ENCODE results near the gene CXXC5.

DNA sequence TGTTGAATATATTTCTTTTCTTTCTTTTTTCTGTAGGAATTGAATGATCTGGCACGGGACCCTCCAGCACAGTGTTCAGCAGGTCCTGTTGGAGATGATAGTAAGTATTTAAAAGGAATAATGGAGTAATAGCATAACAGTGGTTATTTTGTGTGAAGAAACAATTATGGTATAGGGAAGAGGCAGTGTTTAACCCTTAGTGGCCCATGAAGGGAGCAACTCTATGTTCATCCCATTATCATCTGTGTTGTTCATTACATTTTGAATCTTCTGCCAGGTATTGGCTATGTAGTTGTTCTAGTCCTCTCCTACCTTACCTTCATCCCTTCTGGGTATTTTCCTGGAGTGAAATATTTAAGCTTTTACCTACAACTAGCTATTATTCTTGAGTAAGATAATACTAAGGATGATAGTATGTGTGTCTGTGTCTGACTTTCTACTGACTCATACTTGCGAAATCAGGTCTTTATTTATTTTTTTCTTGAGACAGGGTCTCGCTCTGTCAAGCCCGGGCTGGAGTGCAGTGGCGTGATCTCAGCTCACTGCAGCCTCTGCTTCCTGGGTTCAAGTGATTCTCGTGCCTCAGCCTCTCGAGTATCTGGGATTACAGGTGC is 47.7 kb upstream of the CXXC5 start:
- TF ChIP-seq, protein P1, sequence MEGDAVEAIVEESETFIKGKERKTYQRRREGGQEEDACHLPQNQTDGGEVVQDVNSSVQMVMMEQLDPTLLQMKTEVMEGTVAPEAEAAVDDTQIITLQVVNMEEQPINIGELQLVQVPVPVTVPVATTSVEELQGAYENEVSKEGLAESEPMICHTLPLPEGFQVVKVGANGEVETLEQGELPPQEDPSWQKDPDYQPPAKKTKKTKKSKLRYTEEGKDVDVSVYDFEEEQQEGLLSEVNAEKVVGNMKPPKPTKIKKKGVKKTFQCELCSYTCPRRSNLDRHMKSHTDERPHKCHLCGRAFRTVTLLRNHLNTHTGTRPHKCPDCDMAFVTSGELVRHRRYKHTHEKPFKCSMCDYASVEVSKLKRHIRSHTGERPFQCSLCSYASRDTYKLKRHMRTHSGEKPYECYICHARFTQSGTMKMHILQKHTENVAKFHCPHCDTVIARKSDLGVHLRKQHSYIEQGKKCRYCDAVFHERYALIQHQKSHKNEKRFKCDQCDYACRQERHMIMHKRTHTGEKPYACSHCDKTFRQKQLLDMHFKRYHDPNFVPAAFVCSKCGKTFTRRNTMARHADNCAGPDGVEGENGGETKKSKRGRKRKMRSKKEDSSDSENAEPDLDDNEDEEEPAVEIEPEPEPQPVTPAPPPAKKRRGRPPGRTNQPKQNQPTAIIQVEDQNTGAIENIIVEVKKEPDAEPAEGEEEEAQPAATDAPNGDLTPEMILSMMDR (IDR thresholded peaks at IDR 0.05) = no peak
- TF ChIP-seq POLR2A (IDR thresholded peaks at IDR 0.05) = no peak
